Right ventricle myocardium inferior (tissue), 1 donor: ENCODE data around the gene TMEM59L. TPM values are rescaled to one million over a fixed set of nuclear protein-coding genes. Genes with fewer than 3 reads are reported as not detected.

Experiments
- ATAC-seq: fragments of 200-7000 bp; cut with Tn5 transposase; one replicate; pipeline ENCODE4 v1.9.1; 2020; ENCODE audit warnings: mild to moderate bottlenecking, moderate library complexity
- DNase-seq: peaks from one replicate; pipeline ENCODE4 v3.0.0; 2021; ENCODE audit errors: missing footprints
- intact Hi-C: fragments of 100-400 bp; cut with DNase I; formaldehyde crosslinking; loops from one replicate; pipeline ENCODE4 v1.11.0; 2022
- long read RNA-seq: library from polyadenylated mRNA; unstranded; transcript quantifications from one replicate; pipeline ENCODE4 v2.0.0, GENCODE V29; 2021
- total RNA-seq: library from RNA; stranded (reverse); fragmentation: NEBNext Ultra II Directional; extraction: Animal tissue kit (Norgen Biotek cat#: 25700); gene quantifications from one replicate; pipeline ENCODE4 v1.2.1, GENCODE V29; 2021
- donor health status: DM: no; HTN: yes; CAD: no; lungs with severe emphysema.

The TMEM59L gene
- total RNA-seq, result 2.8 TPM
- long read RNA-seq, partial matches to known transcripts, result 0 of 5 reads
- long read RNA-seq, other reads (novel, unspliced or antisense), result 1 of 5 reads

- intact Hi-C loops, result no loop called here
- ATAC-seq (no peak), DNase-seq (no peak)
These were observed at the start of gene TMEM59L for GRCh38 chr19:18612772-18613588. TMEM59L (plus strand) TSS chr19:18612870; CDS start chr19:18612959, 89 bp downstream.

DNA sequence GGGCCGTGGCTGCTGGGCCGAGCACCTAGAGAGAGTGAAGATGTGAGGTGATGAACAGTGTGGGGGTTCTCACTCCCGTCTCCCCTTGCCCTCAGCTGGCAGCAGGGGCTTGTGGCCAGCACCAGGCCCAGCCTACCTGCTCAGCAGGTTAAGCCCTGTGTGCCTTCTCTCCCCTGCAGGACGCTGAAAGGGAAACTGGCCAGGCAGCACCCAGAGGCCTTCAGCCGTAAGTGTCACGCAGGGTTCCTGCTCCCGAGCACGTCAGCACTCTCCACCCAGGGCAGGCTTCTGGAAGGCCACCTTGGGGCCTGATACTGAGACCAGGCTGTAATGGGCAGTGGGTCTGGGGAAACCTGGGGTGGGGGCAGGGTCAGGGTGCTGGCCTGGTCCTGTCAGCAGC is 45.7 kb upstream of the TMEM59L start:
- intact Hi-C loops, result no loop called here
- no peak for ATAC-seq
- DNase-seq, result no peak

GRCh38 chr19:18568367-18568766 is 44.3 kb upstream of the TMEM59L start:
- ATAC-seq, result no peak
- DNase-seq, result no peak
- intact Hi-C loops, result no loop called here

- intact Hi-C loops, result loop anchor here (1.0 to 5.0 kb wide), 3 partner anchors 49 to 348 kb away; partner anchors contain the start of genes COPE, DDX49 and ELL
- ATAC-seq (peak; percentile 96), DNase-seq (peak; percentile 98)
These were observed 40.9 kb upstream of the TMEM59L start, which contains the start of gene UBA52 for GRCh38 chr19:18571564-18572344. UBA52 (plus strand) TSS chr19:18571857; CDS start chr19:18573301, 1,444 bp downstream.

DNA sequence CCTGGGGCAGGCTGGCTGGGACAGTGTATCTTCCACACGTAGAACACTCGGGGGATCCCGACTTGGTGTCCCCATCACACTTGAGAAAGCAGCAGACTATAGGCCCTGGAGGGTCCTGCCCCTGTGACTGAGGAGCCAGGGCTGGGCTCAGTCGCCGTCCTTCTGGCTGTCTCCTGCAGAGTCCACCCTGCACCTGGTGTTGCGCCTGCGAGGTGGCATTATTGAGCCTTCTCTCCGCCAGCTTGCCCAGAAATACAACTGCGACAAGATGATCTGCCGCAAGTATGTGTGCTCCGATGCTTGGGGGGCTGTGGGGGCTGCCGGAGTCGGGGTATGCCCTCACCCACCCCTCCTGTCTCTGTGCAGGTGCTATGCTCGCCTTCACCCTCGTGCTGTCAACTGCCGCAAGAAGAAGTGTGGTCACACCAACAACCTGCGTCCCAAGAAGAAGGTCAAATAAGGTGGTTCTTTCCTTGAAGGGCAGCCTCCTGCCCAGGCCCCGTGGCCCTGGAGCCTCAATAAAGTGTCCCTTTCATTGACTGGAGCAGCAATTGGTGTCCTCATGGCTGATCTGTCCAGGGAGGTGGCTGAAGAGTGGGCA is 37.9 kb upstream of the TMEM59L start:
- no peak for ATAC-seq
- intact Hi-C loops, result loop anchor here (5.0 kb wide), 2 partner anchors 52 to 112 kb away; partner anchors contain the start of gene ELL
- no peak for DNase-seq

GRCh38 chr19:18576383-18576782 is 36.3 kb upstream of the TMEM59L start:
- DNase-seq (no peak), ATAC-seq (no peak)
- intact Hi-C loops, result no loop called here

GRCh38 chr19:18577365-18577914 is 35.2 kb upstream of the TMEM59L start:
- ATAC-seq (no peak), DNase-seq (no peak)
- intact Hi-C loops, result no loop called here

- DNase-seq (no peak), ATAC-seq (no peak)
- intact Hi-C loops, result no loop called here
These were observed 32.4 kb upstream of the TMEM59L start for GRCh38 chr19:18580311-18580710.

DNA sequence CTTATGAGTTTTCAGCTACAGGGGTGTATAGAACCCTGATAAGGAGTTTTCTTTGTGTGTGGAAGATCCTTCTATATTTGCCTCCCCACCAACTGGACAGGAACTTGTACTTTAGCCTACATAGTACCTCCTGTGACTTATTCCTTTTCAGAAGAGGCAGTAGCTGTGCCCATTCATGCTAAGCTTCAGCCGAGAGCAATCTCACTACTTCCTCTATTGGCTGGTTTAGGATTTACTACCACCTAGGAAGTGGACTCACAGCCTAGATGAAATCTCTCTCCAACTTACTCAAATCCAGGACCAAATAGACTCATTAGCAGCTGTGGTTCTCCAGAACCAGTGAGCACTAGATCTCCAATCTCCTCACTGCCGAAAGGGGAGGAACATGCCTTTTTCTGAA is 26.4 kb upstream of the TMEM59L start:
- ATAC-seq, result no peak
- DNase-seq, result no peak
- intact Hi-C loops, result no loop called here

DNA sequence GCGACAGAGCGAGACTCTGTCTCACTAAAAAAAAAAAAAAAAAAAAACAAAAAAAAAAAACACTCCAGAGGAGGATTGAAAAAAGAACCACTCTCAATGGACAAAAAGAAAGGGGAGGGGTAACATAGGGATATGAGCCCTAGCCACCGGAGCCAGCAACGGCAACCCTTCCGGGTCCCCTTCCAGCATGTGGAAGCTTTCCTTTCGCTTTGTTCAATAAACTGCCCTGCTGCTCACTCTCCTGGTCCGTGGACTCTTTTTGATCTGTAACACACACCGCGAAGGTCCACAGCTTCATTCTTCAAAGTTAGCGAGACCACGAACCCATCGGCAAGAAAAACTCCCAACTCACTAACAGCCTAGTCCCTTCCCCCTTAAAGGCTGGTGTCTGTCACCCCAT is 25.1 kb upstream of the TMEM59L start:
- DNase-seq (no peak), ATAC-seq (no peak)
- intact Hi-C loops, result no loop called here

GRCh38 chr19:18587962-18588610 is 24.6 kb upstream of the TMEM59L start:
- ATAC-seq, result peak; percentile 1
- intact Hi-C loops, result no loop called here

GRCh38 chr19:18588611-18589379 is 23.9 kb upstream of the TMEM59L start, which contains the start of gene REX1BD:
REX1BD (plus strand) TSS chr19:18588798; CDS start chr19:18588802, 4 bp downstream.
- intact Hi-C loops, result no loop called here
- DNase-seq (peak; percentile 95), ATAC-seq (peak; percentile 93)

More at GRCh38 chr19:18587962-18588610, 24.6 kb upstream of the TMEM59L start:
- DNase-seq, result no peak

- ATAC-seq, result peak; percentile 59
- intact Hi-C loops, result loop anchor here (5.0 kb wide), 1 partner anchor 83 kb away; no protein-coding TSS in a partner anchor
These were observed 23.0 kb upstream of the TMEM59L start for GRCh38 chr19:18589380-18590272.

GRCh38 chr19:18590273-18591272 is 22.1 kb upstream of the TMEM59L start:
- no peak for DNase-seq
- intact Hi-C loops, result loop anchor here (5.0 kb wide), 1 partner anchor 82 kb away; no protein-coding TSS in a partner anchor
- no peak for ATAC-seq

More at GRCh38 chr19:18589380-18590272, 23.0 kb upstream of the TMEM59L start:
- DNase-seq, result peak; percentile 87

GRCh38 chr19:18591735-18592385 is 20.8 kb upstream of the TMEM59L start:
- intact Hi-C loops, result loop anchor here (5.0 kb wide), 1 partner anchor 80 kb away; no protein-coding TSS in a partner anchor
- DNase-seq (no peak), ATAC-seq (no peak)
